Fibroblast of lung (primary cell): ENCODE data around the gene RNF11.

Source experiments
- EZH2 ChIP-seq: IDR thresholded peaks from 2 replicates; pipeline ENCODE4 v1.5.1; 2012; ENCODE audit warnings: low read length, control low read depth, mild to moderate bottlenecking; ENCODE audit errors: missing control alignments
- TF ChIP-seq, protein P1 (sequence below), 2 donors: IDR thresholded peaks in 1 of 2; conservative IDR thresholded peaks in 1 of 2; 1 replicate in 1 of 2; 2 replicates in 1 of 2; pipeline ENCODE4 v1.5.1; 2011 to 2012; ENCODE audit warnings: low read length in 2 of 2, control low read depth in 1 of 2, inconsistent platforms in 1 of 2, low read depth in 1 of 2, mild to moderate bottlenecking in 1 of 2

DNA sequence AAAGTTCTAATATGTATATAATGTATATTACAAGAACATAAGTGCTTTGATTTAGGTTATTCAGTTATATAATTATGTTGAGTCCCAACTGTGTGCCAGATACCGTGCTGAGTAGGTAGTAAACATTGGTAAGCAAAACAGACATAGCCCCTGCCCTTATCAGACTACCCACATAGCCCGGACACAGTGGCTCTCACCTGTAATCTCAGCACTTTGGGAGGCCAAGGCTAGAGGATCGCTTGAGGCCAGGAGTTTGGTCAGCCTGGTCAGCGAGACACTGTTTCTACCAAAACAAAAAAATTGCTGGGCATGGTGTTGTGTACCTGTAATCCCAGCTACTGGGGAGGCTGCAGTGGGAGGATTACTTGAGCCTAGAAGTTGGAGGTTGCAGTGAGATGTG lies 30.7 kb downstream of the RNF11 start:
- TF ChIP-seq EZH2: no peak
- TF ChIP-seq, protein P1, sequence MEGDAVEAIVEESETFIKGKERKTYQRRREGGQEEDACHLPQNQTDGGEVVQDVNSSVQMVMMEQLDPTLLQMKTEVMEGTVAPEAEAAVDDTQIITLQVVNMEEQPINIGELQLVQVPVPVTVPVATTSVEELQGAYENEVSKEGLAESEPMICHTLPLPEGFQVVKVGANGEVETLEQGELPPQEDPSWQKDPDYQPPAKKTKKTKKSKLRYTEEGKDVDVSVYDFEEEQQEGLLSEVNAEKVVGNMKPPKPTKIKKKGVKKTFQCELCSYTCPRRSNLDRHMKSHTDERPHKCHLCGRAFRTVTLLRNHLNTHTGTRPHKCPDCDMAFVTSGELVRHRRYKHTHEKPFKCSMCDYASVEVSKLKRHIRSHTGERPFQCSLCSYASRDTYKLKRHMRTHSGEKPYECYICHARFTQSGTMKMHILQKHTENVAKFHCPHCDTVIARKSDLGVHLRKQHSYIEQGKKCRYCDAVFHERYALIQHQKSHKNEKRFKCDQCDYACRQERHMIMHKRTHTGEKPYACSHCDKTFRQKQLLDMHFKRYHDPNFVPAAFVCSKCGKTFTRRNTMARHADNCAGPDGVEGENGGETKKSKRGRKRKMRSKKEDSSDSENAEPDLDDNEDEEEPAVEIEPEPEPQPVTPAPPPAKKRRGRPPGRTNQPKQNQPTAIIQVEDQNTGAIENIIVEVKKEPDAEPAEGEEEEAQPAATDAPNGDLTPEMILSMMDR (conservative IDR thresholded peaks at IDR 0.05 in 1 of 2, IDR thresholded peaks at IDR 0.05 in 1 of 2; ENCODE audit: low read depth in 1 of 2, low read length in 2 of 2): no peak
